Mucosa of descending colon (tissue), 3 donors: ENCODE data around the gene ATP4A. TPM values are rescaled to one million over a fixed set of nuclear protein-coding genes. Genes with fewer than 3 reads are reported as not detected.

Source experiments
- ATAC-seq: fragments of 200-7000 bp; cut with Tn5 transposase; one replicate; pipeline ENCODE4 v1.9.1; 2020; ENCODE audit warnings: mild to moderate bottlenecking, moderate library complexity
- DNase-seq, 3 donors: peaks; one replicate each; pipeline ENCODE4 v3.0.0-alpha.2; 2020
- H3K36me3 ChIP-seq: fragments of 200-600 bp; one replicate; pipeline ENCODE4 v1.8.0; 2021; ENCODE audit warnings: low read depth, mild to moderate bottlenecking
- H3K4me1 ChIP-seq: fragments of 200-600 bp; one replicate; pipeline ENCODE4 v1.8.0; 2021; ENCODE audit warnings: low read depth, mild to moderate bottlenecking
- H3K4me3 ChIP-seq: fragments of 200-600 bp; one replicate; pipeline ENCODE4 v1.8.0; 2021; ENCODE audit warnings: mild to moderate bottlenecking
- H3K9me3 ChIP-seq: fragments of 200-600 bp; one replicate; pipeline ENCODE4 v1.8.0; 2021; ENCODE audit warnings: mild to moderate bottlenecking
- CTCF ChIP-seq: fragments of 200-600 bp; IDR thresholded peaks from one replicate; pipeline ENCODE4 v1.8.0; 2022; ENCODE audit warnings: antibody characterized with exemption, mild to moderate bottlenecking
- intact Hi-C, 2 donors: fragments of 100-400 bp; cut with DNase I in 1 of 2; cut with micrococcal nuclease in 1 of 2; formaldehyde crosslinking; loops; one replicate each; pipeline versions ENCODE4 v1.11.0 to v1.11.1; 2022; cut with DNase I, micrococcal nuclease
- total RNA-seq, 3 donors: library from RNA; stranded (reverse); fragmentation: NEBNext Ultra II Directional in 2 of 3; extraction: Animal tissue kit (Norgen Biotek cat#: 25700) in 2 of 3; gene quantifications; one replicate each; pipeline versions ENCODE4 v1.2.1 to v1.2.4, GENCODE V29; 2021 to 2023
- donor health status: DM: no; HTN: no; CAD: no; lungs with moderate emphysema.
- donor health status: DM: no; HTN: no; CAD: no.
- donor health status: DM: no; HTN: yes; CAD: no.

ATP4A gene
- total RNA-seq, 3 donors from 2014 or later: not detected

GRCh38 chr19:35577918-35578317 lies 14.5 kb upstream of the ATP4A start:
- Histone ChIP-seq H3K36me3 (no peaks in the 10 kb centered on the region), H3K4me1 (no peaks in the 10 kb centered on the region), H3K9me3 (peaks cover 25% of the 10 kb centered on the region), H3K4me3 (no peak overlapping the region)
- intact Hi-C loops: no loop called here
- TF ChIP-seq CTCF: no peak
- DNase-seq: no peak
- ATAC-seq: no peak

GRCh38 chr19:35571406-35571965 lies 8.0 kb upstream of the ATP4A start:
- peaks cover 10% of the 10 kb centered on the region for H3K9me3 ChIP-seq
- ATAC-seq (no peak), DNase-seq (no peak)
- no peaks in the 10 kb centered on the region for H3K36me3 ChIP-seq
- TF ChIP-seq CTCF: no peak
- no peak overlapping the region for H3K4me3 ChIP-seq
- intact Hi-C loops: no loop called here
- H3K4me1 ChIP-seq: no peaks in the 10 kb centered on the region

GRCh38 chr19:35569281-35569781 lies 5.9 kb upstream of the ATP4A start:
- no peaks in the 10 kb centered on the region for H3K4me1 ChIP-seq
- H3K9me3 ChIP-seq: no peaks in the 10 kb centered on the region
- no peaks in the 10 kb centered on the region for H3K36me3 ChIP-seq
- H3K4me3 ChIP-seq: no peak overlapping the region
- no peak for TF ChIP-seq CTCF
- ATAC-seq (no peak), DNase-seq (no peak)
- intact Hi-C loops: no loop called here

GRCh38 chr19:35566738-35567137 lies 3.3 kb upstream of the ATP4A start:
- DNase-seq: no peak
- no peak for ATAC-seq
- no peaks in the 10 kb centered on the region for H3K36me3 ChIP-seq
- intact Hi-C loops: no loop called here
- no peak for TF ChIP-seq CTCF
- no peaks in the 10 kb centered on the region for H3K4me1 ChIP-seq
- no peaks in the 10 kb centered on the region for H3K9me3 ChIP-seq
- H3K4me3 ChIP-seq: no peak overlapping the region

DNA sequence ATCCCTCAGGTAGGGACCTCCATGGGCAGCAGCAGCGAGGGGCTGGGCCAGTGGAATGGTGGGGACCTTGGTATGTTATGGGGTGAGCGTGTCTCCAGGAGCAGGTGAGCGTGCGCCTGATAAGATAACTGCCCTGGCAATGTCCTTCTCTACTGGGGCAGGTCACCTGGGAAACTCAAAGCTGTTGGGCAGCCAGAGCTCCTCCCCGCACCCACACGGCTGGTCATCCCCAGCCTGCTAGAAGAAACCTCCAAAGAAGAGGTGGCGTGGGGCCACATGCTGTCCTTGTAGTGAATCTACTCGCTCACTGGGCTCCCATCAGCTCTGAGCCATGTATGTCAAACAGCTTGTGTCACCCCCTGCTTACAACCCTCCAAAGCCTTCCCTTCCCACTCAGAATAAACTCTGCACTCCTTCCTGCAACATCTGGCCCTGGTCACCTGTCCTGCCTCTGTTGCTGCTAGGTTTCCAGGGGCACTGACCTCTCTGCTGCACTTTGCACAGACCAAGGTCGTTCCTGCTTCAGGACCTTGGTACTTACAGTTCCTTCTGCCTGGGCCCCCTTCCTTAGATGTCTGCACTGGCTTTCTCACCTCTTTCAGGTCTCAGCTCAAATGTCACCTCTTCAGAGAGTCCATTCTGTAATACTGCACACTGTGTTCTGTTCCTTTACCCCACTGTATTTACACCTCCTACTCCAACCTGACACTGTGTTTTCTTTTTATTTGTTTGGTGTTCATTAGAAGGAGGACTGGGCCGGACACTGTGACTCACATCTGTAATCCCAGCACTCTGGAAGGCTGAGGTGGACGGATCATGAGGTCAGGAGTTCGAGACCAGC lies 1.8 kb upstream of the ATP4A start:
- H3K4me3 ChIP-seq: no peak overlapping the region
- H3K9me3 ChIP-seq: no peaks in the 10 kb centered on the region
- no peak for DNase-seq
- no peaks in the 10 kb centered on the region for H3K4me1 ChIP-seq
- no peak for ATAC-seq
- intact Hi-C loops: no loop called here
- TF ChIP-seq CTCF: no peak
- H3K36me3 ChIP-seq: no peaks in the 10 kb centered on the region
